ENCODE data around the gene EFS. TPM values are rescaled to one million over a fixed set of nuclear protein-coding genes. Genes with fewer than 3 reads are reported as not detected.

Gene EFS
- total RNA-seq, 1 donor from 2014 or later = 32.4 TPM

- TF ChIP-seq POLR2AphosphoS5 (IDR thresholded peaks at IDR 0.05; ENCODE audit: insufficient read depth in 1 of 2, low read depth in 1 of 2) (peak; percentile 95), POLR2A (IDR thresholded peaks at IDR 0.05) (peak in 1 of 2 donors; percentile 81)
- TF ChIP-seq, protein P1, sequence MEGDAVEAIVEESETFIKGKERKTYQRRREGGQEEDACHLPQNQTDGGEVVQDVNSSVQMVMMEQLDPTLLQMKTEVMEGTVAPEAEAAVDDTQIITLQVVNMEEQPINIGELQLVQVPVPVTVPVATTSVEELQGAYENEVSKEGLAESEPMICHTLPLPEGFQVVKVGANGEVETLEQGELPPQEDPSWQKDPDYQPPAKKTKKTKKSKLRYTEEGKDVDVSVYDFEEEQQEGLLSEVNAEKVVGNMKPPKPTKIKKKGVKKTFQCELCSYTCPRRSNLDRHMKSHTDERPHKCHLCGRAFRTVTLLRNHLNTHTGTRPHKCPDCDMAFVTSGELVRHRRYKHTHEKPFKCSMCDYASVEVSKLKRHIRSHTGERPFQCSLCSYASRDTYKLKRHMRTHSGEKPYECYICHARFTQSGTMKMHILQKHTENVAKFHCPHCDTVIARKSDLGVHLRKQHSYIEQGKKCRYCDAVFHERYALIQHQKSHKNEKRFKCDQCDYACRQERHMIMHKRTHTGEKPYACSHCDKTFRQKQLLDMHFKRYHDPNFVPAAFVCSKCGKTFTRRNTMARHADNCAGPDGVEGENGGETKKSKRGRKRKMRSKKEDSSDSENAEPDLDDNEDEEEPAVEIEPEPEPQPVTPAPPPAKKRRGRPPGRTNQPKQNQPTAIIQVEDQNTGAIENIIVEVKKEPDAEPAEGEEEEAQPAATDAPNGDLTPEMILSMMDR (IDR thresholded peaks at IDR 0.05) = no peak
- intact Hi-C loops (cut with DNase I) = loop anchor here (5.0 to 10.0 kb wide), 3 partner anchors 56 to 241 kb away; partner anchors contain the start of gene NGDN
- peak; percentile 100 for DNase-seq (ENCODE audit: extremely low spot score in 2 of 2)
- H3K27me3 ChIP-seq = no peaks in the 10 kb centered on the region
- peaks cover 26% of the 10 kb centered on the region for H3K4me1 ChIP-seq
- H3K27ac ChIP-seq = peak within 1 kb of the TSS; percentile 97
- no peaks in the 10 kb centered on the region for H3K9me3 ChIP-seq
- peak within 1 kb of the TSS; percentile 82 to 99 for H3K4me3 ChIP-seq
- peaks cover 0 to 29% of the 10 kb centered on the region in 2 donors for H3K36me3 ChIP-seq
Measured at GRCh38 chr14:23320584-23321571, 44.1 kb downstream of the EFS start, which contains the start of gene PABPN1. Gene PABPN1, plus strand, starts transcription at chr14:23321457. Its CDS starts 13 bp downstream, at chr14:23321470.

DNA sequence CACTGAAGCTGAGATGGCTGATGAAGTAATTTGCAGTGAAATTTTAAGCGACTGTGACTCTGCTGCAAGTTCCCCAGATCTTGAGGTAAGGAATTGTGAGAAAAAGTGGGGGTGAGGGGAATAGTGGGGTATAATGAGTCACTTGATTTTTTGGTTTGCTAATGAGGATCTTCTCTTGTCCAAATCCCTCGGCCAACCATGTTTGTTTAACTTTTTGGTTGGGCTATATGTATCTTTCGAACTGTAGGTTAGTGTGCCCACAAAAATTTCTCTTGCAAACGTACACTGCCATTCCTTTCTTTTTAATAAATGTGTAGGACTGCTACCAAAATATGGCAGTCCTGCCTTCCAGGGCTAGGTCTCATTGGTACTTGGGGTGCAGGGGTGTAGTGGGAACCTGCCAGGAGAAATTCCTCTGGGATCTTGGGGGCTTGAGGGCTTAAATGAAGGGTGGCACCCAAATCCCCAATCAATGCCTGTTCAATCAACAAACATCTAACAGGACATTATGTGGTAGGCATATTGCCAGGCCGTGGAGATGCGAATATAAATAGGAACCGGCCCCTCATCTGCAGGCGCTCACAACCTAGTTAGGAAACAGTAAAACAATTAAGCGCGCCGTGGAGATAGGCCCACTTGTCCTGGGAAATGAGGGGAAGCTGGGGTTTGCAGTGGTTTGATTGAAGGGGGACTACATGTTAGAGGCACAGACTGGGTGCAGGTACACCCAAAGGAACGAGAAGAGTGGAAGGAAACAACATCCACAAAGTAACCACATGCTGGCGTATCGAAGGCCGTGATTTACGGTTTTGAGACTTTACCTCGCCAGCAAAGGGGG lies 45.0 kb downstream of the EFS start:
- H3K4me3 ChIP-seq = peak overlapping the region; percentile 39 to 82
- peaks cover 0 to 25% of the 10 kb centered on the region in 2 donors for H3K36me3 ChIP-seq
- no peak for TF ChIP-seq POLR2AphosphoS5 (IDR thresholded peaks at IDR 0.05; ENCODE audit: insufficient read depth in 1 of 2, low read depth in 1 of 2)
- TF ChIP-seq, protein P1 (IDR thresholded peaks at IDR 0.05) = no peak
- TF ChIP-seq POLR2A (IDR thresholded peaks at IDR 0.05) = no peak
- H3K27me3 ChIP-seq = no peaks in the 10 kb centered on the region
- H3K4me1 ChIP-seq = peaks cover 26% of the 10 kb centered on the region
- DNase-seq (ENCODE audit: extremely low spot score in 2 of 2) = no peak
- intact Hi-C loops (cut with DNase I) = loop anchor here (5.0 to 10.0 kb wide), 3 partner anchors 55 to 242 kb away; partner anchors contain the start of gene NGDN
- H3K27ac ChIP-seq = peak overlapping the region; percentile 97
- H3K9me3 ChIP-seq = no peaks in the 10 kb centered on the region

DNA sequence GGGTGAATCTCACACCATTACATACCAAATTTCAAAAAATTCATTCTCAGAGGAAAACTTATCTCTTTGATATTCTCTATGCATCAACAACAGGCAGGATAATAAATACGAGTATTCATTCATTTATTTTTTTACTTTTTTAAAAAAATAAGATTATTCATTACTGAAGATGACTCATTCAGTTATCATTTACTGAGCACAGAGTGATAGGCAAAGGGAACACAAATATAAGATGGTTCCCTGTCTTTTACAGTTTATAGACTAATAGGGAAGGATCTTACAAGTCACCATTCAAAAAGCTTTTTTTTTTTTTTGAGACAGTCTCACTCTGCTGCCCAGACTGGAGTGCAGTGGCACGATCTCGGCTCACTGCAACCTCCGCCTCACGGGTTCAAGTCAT lies 48.7 kb downstream of the EFS start:
- no peak for TF ChIP-seq POLR2AphosphoS5 (IDR thresholded peaks at IDR 0.05; ENCODE audit: insufficient read depth in 1 of 2, low read depth in 1 of 2)
- TF ChIP-seq, protein P1 (IDR thresholded peaks at IDR 0.05) = no peak
- no peak for TF ChIP-seq POLR2A (IDR thresholded peaks at IDR 0.05)
- no peak overlapping the region for H3K4me3 ChIP-seq
- intact Hi-C loops (cut with DNase I) = no loop called here
- H3K4me1 ChIP-seq = peaks cover 9% of the 10 kb centered on the region
- H3K27ac ChIP-seq = no peak overlapping the region
- no peaks in the 10 kb centered on the region for H3K9me3 ChIP-seq
- no peaks in the 10 kb centered on the region for H3K27me3 ChIP-seq
- DNase-seq (ENCODE audit: extremely low spot score in 2 of 2) = no peak
- H3K36me3 ChIP-seq = no peaks in the 10 kb centered on the region

DNA sequence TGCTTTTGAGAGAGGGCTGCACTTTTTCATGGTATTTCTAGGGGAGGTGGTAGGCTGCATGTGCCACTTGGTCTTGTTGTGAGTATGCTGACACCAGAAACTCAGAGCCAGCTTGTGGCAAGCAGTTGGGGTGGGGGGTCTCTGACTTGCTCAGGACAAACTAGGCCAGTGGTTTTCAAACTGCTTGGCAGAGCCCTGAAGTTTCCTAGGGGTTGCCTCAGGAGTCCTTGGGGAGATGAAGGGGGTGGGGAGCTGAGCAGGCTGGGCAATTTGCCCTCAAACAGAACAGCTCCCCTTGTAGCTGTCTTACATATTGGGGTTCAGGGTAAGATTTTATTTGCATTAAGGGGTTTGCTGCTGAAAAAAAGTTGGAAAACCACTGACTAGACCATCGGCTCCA lies 54.4 kb downstream of the EFS start:
- Histone ChIP-seq H3K27me3 (no peaks in the 10 kb centered on the region), H3K36me3 (peaks cover 0 to 12% of the 10 kb centered on the region in 2 donors), H3K4me3 (no peak overlapping the region), H3K27ac (no peak overlapping the region), H3K4me1 (peaks cover 44% of the 10 kb centered on the region), H3K9me3 (no peaks in the 10 kb centered on the region)
- TF ChIP-seq POLR2AphosphoS5 (IDR thresholded peaks at IDR 0.05; ENCODE audit: insufficient read depth in 1 of 2, low read depth in 1 of 2) (no peak), POLR2A (IDR thresholded peaks at IDR 0.05) (no peak)
- TF ChIP-seq, protein P1 (IDR thresholded peaks at IDR 0.05) = no peak
- intact Hi-C loops (cut with DNase I) = no loop called here
- no peak for DNase-seq (ENCODE audit: extremely low spot score in 2 of 2)

Measured in vagina (tissue), 2 donors.